Stimulated activated CD4-positive, alpha-beta T cell treated with anti-CD3 and anti-CD28 coated beads, Interleukin-1b, Interleukin-23, amount 100 ng/mL, for 4 hours (primary cell): ENCODE data around the gene ATP2B2.

Experiments
- DNase-seq, 2 donors: peaks; one replicate each; pipeline ENCODE4 v3.0.0-alpha.2; 2020; ENCODE audit warnings: low read depth in 2 of 2

ATP2B2 gene

GRCh38 chr3:10510743-10511432 lies 5.5 kb upstream of the ATP2B2 start:
- DNase-seq = no peak

GRCh38 chr3:10510086-10510742 lies 4.8 kb upstream of the ATP2B2 start:
- no peak for DNase-seq

GRCh38 chr3:10509325-10509724 lies 3.9 kb upstream of the ATP2B2 start:
- DNase-seq = no peak

GRCh38 chr3:10508619-10509260 lies 3.4 kb upstream of the ATP2B2 start:
- DNase-seq = no peak

GRCh38 chr3:10508235-10508618 lies 2.8 kb upstream of the ATP2B2 start:
- DNase-seq = no peak

GRCh38 chr3:10507331-10507730 lies 1.9 kb upstream of the ATP2B2 start:
- DNase-seq = no peak

- no peak for DNase-seq
These were observed 1.3 kb upstream of the ATP2B2 start for GRCh38 chr3:10506696-10507095.

GRCh38 chr3:10505791-10506585 lies 602 bp upstream of the ATP2B2 start:
- DNase-seq = no peak

- DNase-seq = no peak
These were observed 976 bp downstream of the ATP2B2 start for GRCh38 chr3:10504171-10505049.

GRCh38 chr3:10503217-10503796 lies 2.1 kb downstream of the ATP2B2 start:
- no peak for DNase-seq

- no peak for DNase-seq
These were observed 3.1 kb downstream of the ATP2B2 start for GRCh38 chr3:10502185-10502880.

GRCh38 chr3:10501664-10502052 lies 3.7 kb downstream of the ATP2B2 start:
- DNase-seq = no peak

- no peak for DNase-seq
These were observed 4.4 kb downstream of the ATP2B2 start for GRCh38 chr3:10500717-10501663.

- no peak for DNase-seq
These were observed 7.1 kb downstream of the ATP2B2 start for GRCh38 chr3:10498271-10498670.

GRCh38 chr3:10497439-10497838 lies 7.9 kb downstream of the ATP2B2 start:
- DNase-seq = no peak

GRCh38 chr3:10496121-10496863 lies 9.1 kb downstream of the ATP2B2 start:
- DNase-seq = no peak

- no peak for DNase-seq
These were observed 9.8 kb downstream of the ATP2B2 start for GRCh38 chr3:10495614-10496013.

GRCh38 chr3:10495003-10495402 lies 10.4 kb downstream of the ATP2B2 start:
- DNase-seq = no peak
